ENCODE measurements around the gene PDCD1. TPM values are rescaled to one million over a fixed set of nuclear protein-coding genes. Genes with fewer than 3 reads are reported as not detected.
"Not testable (repeated sequence)": the region's sequence is repeated elsewhere in the genome, so short reads cannot be mapped to it uniquely, and the experiment has no call there.

Gene PDCD1
- total RNA-seq, 1 donor from 2014 or later = 7.3 TPM

- intact Hi-C loops (cut with micrococcal nuclease) = loop anchor here (5.0 kb wide), 1 partner anchor 139 kb away; the partner anchor contains the start of gene ING5
Measured at GRCh38 chr2:241841181-241842066, 17.3 kb downstream of the PDCD1 start.

- intact Hi-C loops (cut with micrococcal nuclease) = no loop called here
Measured at GRCh38 chr2:241837197-241837965, 21.3 kb downstream of the PDCD1 start.

GRCh38 chr2:241836292-241836691 is 22.4 kb downstream of the PDCD1 start:
- intact Hi-C loops (cut with micrococcal nuclease) = no loop called here

GRCh38 chr2:241835611-241836010 is 23.1 kb downstream of the PDCD1 start:
- intact Hi-C loops (cut with micrococcal nuclease) = no loop called here

GRCh38 chr2:241834527-241835210 is 24.0 kb downstream of the PDCD1 start:
- intact Hi-C loops (cut with micrococcal nuclease) = no loop called here

GRCh38 chr2:241833756-241834526 is 24.8 kb downstream of the PDCD1 start:
- intact Hi-C loops (cut with micrococcal nuclease) = not testable (repeated sequence)

GRCh38 chr2:241833101-241833663 is 25.5 kb downstream of the PDCD1 start:
- intact Hi-C loops (cut with micrococcal nuclease) = no loop called here

GRCh38 chr2:241827394-241827793 is 31.3 kb downstream of the PDCD1 start:
- intact Hi-C loops (cut with micrococcal nuclease) = no loop called here

- intact Hi-C loops (cut with micrococcal nuclease) = not testable (repeated sequence)
Measured at GRCh38 chr2:241823531-241824437, 34.9 kb downstream of the PDCD1 start.

GRCh38 chr2:241822264-241822623 is 36.5 kb downstream of the PDCD1 start:
- intact Hi-C loops (cut with micrococcal nuclease) = no loop called here

GRCh38 chr2:241821460-241822263 is 37.0 kb downstream of the PDCD1 start:
- intact Hi-C loops (cut with micrococcal nuclease) = no loop called here

- intact Hi-C loops (cut with micrococcal nuclease) = no loop called here
Measured at GRCh38 chr2:241820625-241821384, 37.9 kb downstream of the PDCD1 start.

- intact Hi-C loops (cut with micrococcal nuclease) = not testable (repeated sequence)
Measured at GRCh38 chr2:241819947-241820624, 38.6 kb downstream of the PDCD1 start.

GRCh38 chr2:241818943-241819270 is 39.8 kb downstream of the PDCD1 start:
- intact Hi-C loops (cut with micrococcal nuclease) = no loop called here

- intact Hi-C loops (cut with micrococcal nuclease) = no loop called here
Measured at GRCh38 chr2:241818229-241818942, 40.3 kb downstream of the PDCD1 start.

- intact Hi-C loops (cut with micrococcal nuclease) = not testable (repeated sequence)
Measured at GRCh38 chr2:241817821-241818215, 40.9 kb downstream of the PDCD1 start.

All from T-helper 2 cell treated with Interferon-gamma antibody and Interleukin-4, amounts not matched to agents 100 ng/mL and 5 ng/mL, for 36 hours (primary cell).